Measurements from ENCODE around the gene CNGB1.
"Not testable (repeated sequence)": the region's sequence is repeated elsewhere in the genome, so short reads cannot be mapped to it uniquely, and the experiment has no call there.

Gene CNGB1

DNA sequence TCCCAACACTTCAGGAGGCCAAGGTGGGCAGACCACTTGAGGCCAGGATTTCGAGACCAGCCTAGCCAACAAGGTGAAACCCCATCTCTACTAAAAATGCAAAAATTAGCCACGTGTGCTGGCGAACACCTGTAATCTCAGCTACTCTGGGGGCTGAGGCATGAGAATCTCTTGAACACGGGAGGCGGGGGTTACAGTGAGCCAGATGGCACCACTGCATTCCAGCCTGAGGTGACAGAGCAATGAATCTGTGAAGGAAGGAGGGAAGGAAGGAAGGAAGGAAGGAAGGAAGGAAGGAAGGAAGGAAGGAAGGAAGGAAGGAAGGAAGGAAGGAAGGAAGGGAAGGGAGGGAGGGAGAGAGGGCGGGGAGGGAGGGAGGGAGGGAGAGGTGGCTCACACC lies 124.0 kb downstream of the CNGB1 start:
- not testable (repeated sequence) for FAIRE-seq

DNA sequence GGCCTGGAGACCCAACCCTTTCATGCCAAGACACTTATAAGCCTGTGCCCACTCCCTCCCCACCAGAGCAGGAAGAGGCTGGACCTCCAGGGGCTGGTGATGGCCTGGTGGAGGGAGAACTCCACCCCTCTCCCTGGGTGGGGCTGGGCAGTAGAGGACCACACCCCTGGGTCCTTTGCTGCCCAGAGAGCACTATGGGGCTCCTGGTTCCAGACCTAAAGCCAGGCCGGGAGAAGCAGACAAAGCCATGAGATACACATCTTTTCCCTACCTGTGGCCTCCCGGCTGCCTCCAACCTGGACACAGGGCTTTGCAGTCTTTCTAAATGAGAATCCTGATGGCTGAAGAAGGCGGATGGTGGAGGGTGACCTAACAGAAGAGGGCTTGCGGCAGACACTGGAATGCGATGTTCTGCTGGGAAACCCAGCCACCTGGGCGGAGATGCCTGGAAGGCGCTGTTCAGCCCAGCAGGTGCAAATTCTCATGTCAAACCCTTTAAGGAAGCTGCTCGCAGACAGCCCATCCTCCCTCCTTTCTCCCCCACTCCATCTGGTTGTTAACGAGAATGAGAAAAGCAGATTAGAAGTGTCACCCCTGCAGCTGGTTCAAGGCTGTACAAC lies 124.7 kb downstream of the CNGB1 start:
- FAIRE-seq, result no peak

GRCh38 chr16:57845115-57845514 lies 125.8 kb downstream of the CNGB1 start:
- no peak for FAIRE-seq

DNA sequence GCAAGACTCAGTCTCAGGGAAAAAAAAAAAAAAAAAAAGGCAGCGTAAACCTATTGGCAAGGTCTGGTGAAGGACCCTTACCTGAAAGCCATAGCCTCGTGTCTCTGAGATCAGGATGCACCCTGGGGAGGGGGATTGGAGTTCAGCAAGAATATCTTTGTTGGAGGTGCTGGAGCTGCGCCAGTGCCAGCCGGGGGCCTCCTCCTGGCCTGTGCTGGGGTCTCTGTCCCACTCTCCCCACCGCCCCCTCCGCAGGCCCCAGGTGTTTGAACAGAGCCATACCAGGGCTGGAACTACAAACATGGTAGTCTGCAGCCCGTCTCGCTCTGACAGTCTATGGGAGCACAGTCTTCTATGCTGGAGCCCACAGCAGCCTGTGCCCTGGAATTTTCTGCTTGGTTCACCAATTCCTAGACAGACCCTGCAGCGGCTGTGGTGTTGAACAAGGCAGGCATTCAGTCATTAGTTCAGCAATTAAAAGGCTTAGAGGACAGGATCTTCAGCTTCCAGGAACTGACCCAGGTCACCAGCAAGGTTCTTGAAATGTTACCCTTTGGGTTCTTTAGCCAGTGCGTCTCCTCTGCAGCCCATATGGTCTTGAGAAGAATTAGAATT lies 126.4 kb downstream of the CNGB1 start:
- no peak for FAIRE-seq

DNA sequence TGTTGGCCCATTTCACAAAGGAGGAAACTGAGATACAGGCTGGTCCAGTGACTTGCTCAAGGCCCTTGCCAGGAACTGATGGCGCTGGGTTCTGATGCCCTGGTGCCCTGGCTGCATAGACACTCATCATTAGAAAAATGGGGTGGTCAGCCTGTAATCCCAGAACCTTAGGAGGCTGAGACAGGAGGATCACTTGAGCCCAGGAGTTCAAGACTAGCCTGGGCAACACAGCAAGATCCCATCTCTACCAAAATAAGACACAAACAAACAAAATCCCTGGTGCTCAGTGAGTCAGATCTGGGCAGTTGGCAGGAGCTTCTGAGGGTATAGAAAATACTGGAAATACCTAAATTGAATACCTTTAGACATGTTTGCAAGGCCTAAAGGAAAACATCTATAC lies 127.5 kb downstream of the CNGB1 start:
- FAIRE-seq, result no peak

- FAIRE-seq, result no peak
Measured at GRCh38 chr16:57842601-57843000, 128.3 kb downstream of the CNGB1 start.

DNA sequence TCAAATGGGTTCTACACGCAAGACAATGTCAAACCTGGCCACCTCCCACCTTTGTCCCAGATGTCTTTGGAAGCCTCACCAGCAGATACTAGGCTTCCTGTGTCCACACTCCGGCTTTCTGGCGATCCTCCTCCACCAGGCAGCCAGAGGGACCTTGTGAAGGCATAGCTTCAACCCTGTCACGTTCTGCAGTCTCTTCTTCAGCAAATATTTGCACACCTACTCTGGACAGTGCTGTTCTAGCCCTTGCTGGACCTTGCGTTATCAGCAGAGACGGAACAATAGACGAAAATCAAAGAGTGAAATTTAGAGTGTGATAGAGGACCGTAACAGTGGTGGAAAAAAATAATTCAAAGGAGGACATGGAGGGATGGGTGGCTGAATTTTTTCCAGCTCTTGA lies 130.1 kb downstream of the CNGB1 start:
- no peak for FAIRE-seq

DNA sequence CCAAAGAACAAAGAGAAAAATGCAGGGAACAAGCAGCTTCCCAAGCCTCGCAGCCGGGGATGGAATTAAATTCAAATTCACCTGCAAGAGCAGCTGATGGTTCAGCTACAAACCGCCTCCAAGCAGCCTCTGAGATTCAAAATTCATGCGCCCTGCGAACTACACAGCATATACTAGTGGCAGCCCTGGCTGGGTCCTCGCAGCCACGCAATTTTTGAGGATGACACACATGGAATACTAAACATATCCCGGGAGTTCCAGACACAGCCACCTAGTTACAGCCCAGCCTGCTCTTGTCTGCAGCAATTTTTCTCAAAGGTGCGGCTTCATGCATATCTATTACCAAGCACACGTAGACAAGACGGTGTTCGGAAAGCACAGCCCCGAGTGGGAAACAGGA lies 132.8 kb downstream of the CNGB1 start:
- no peak for FAIRE-seq

GRCh38 chr16:57837305-57838125 lies 133.4 kb downstream of the CNGB1 start:
- FAIRE-seq, result no peak

GRCh38 chr16:57835439-57835838 lies 135.5 kb downstream of the CNGB1 start:
- FAIRE-seq, result not testable (repeated sequence)

DNA sequence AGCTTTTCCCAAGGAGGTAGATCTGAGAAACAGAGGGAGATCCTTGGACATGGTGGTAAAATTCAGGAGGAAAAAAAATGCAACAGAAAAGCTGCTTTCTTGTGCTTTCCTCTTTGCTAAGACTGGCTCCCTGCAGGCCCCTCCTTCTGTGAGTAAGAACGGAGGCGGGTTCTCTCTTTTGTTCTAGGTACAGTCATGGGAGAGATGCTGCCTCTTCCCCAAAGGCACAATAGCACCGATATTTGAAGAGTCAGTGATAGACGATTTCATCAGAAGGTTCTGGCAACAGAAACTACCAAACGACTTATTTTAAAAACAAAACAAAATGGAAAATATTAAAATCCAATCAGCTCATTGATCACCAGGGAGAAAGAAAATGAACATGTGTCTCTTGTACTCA lies 136.0 kb downstream of the CNGB1 start:
- FAIRE-seq, result no peak

Data from endometrium (tissue), 2 donors.